Bronchial epithelial cell (primary cell): ENCODE measurements around the gene HIGD2A. TPM values are rescaled to one million over a fixed set of nuclear protein-coding genes. Genes with fewer than 3 reads are reported as not detected.
"Not testable (repeated sequence)": the region's sequence is repeated elsewhere in the genome, so short reads cannot be mapped to it uniquely, and the experiment has no call there.

Experiments
- DNase-seq: peaks from one replicate; pipeline ENCODE4 v3.0.0-alpha.2; 2010; ENCODE audit warnings: low read depth
- FAIRE-seq: peaks from 2 replicates; lab custom pipeline; 2011; peaks lifted over from hg19 to GRCh38; lab: Jason Lieb, UNC
- H3K27me3 ChIP-seq: 2 replicates; pipeline ENCODE4 v1.5.1; 2011; ENCODE audit warnings: low read length; ENCODE audit not compliant: control insufficient read depth, insufficient read depth
- H3K36me3 ChIP-seq: 2 replicates; pipeline ENCODE4 v1.5.1; 2011; ENCODE audit warnings: low read length; ENCODE audit not compliant: control insufficient read depth, insufficient read depth
- H3K4me3 ChIP-seq: 2 replicates; pipeline ENCODE4 v1.5.1; 2011; ENCODE audit warnings: mild to moderate bottlenecking, low read depth, low read length, control low read depth
- CTCF ChIP-seq: IDR thresholded peaks from 2 replicates; pipeline ENCODE4 v1.5.1; 2011; ENCODE audit warnings: mild to moderate bottlenecking, moderate library complexity, low read length, control low read depth, inconsistent platforms; ENCODE audit not compliant: insufficient read depth, severe bottlenecking
- total RNA-seq: library from RNA; depleted of rRNA; stranded (reverse); fragments of >200 nt; gene quantifications from 2 replicates; pipeline ENCODE4 v1.2.1, GENCODE V29; 2014

The HIGD2A gene
- total RNA-seq, 1 donor from 2014 or later: 20.8 TPM

GRCh38 chr5:176407456-176408251 is 19.1 kb downstream of the HIGD2A start:
- no peak for DNase-seq
- FAIRE-seq: no peak
- Histone ChIP-seq H3K27me3 (no peaks in the 10 kb centered on the region), H3K36me3 (peaks cover 19% of the 10 kb centered on the region), H3K4me3 (no peak overlapping the region)
- no peak for TF ChIP-seq CTCF

GRCh38 chr5:176408252-176408573 is 19.7 kb downstream of the HIGD2A start:
- H3K27me3 ChIP-seq, FAIRE-seq, DNase-seq, H3K4me3 ChIP-seq: not testable (repeated sequence)
- H3K36me3 ChIP-seq: peaks cover 19% of the 10 kb centered on the region

- peaks cover 19% of the 10 kb centered on the region for H3K36me3 ChIP-seq
These were observed 20.0 kb downstream of the HIGD2A start for GRCh38 chr5:176408590-176408989.

DNA sequence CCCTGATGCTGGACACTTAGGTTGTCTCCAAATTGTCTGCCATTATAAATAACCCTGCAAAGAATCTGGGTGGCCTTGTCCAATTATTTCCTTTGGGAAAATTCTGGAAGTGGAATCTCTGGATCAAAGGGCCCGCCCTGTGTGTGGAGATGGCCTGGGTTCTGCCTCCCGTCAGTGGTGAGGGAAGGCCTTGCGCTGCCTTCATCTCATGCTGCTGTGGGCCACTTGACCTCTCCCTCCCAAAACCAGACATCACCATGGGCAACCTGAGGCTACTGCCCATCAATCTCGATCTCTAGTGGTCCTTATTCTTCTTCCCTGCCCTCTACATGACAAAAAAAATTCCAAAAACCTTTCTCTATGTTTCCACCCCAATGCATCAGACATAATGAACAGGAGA is 21.2 kb downstream of the HIGD2A start:
- TF ChIP-seq CTCF: no peak
- no peaks in the 10 kb centered on the region for H3K27me3 ChIP-seq
- H3K4me3 ChIP-seq: no peak overlapping the region
- H3K36me3 ChIP-seq: peaks cover 15% of the 10 kb centered on the region
- DNase-seq (no peak), FAIRE-seq (peak; percentile 7)

More at GRCh38 chr5:176408590-176408989, 20.0 kb downstream of the HIGD2A start:
- no peak for FAIRE-seq
- no peak for TF ChIP-seq CTCF
- no peak overlapping the region for H3K4me3 ChIP-seq
- no peak for DNase-seq
- no peaks in the 10 kb centered on the region for H3K27me3 ChIP-seq

DNA sequence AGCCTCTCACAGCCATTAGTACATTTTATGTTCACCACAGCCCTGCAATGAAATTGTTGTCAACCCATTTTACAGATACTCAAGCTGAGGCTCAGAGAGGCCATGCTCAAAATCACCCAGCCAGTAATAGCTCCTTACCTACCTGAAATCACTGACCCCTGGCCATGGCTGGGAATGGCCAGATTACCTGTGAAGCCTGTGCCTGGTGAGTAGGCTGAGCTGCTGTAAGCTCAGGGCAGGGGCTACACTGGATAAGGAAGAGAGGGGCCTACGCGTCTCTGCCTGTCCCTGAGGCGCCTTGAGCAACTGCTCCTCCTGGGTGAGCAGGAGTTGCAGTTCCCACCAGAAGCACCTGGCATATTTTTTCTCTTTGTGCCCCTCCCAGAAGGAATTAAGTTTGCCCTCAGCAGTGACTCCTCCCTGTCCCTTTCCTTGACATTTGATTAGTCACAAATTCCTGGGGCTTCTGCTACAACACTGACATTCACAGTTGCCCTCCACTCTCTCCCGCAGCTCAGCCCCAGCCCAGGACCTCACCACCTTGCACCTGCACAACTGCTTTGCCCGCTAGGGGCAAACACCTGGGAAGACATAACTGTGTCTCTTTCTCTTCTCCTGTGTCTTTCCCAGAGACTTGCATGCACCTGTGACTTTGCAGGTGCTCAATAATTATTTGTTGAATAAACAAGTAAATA is 22.1 kb downstream of the HIGD2A start:
- Histone ChIP-seq H3K4me3 (no peak overlapping the region), H3K36me3 (peaks cover 15% of the 10 kb centered on the region), H3K27me3 (no peaks in the 10 kb centered on the region)
- FAIRE-seq: no peak
- DNase-seq: peak; percentile 59
- TF ChIP-seq CTCF: peak; percentile 45

DNA sequence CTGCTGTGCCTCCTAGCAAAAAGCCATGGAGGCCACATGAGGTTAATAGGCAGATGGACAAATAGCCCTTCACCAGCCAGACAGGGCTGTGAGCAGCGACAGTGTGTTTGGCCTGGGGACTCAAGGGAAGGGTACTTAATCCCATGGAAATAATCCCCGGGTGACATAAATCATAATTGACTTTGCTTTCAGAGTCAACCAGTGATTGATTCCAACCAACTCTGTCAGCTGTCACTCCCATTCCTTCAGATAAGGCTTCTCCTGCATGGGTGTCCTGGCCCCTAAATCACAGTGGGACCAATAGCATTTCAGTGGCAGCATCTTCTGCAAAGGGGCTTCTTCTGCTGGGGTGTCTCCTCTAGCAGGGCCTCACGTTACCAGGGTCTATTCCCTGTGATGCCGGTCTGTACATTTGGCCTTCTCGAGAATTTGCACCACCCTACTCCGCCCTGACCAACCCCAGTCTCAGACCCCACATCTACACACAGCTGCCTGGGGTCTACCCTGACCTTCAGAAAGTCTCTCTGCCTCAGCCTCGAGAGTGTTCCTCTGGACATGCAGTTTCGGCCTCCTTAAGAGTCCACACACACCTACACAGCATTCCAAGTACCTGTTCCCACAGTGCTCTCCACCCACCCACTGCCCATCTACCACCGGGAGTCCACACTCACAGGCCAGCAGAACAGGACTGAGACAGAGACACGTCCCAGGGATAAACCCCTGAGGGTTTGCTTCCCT is 24.1 kb downstream of the HIGD2A start:
- H3K36me3 ChIP-seq: peaks cover 8% of the 10 kb centered on the region
- H3K4me3 ChIP-seq: no peak overlapping the region
- TF ChIP-seq CTCF: no peak
- no peaks in the 10 kb centered on the region for H3K27me3 ChIP-seq
- FAIRE-seq: no peak
- no peak for DNase-seq
